Neural cell (in vitro differentiated cells): Measurements from ENCODE around the gene EXOC3L1. TPM values are rescaled to one million over a fixed set of nuclear protein-coding genes. Genes with fewer than 3 reads are reported as not detected.

ENCODE experiments used
- H2AFZ ChIP-seq: fragments of 200-600, 300-800 bp; sonication (generic), shearing (Covaris generic); 2 replicates; pipeline ENCODE4 v1.6.0; 2014; ENCODE audit warnings: low read depth, mild to moderate bottlenecking, antibody characterized with exemption, low read length, moderate library complexity
- H3F3A ChIP-seq: fragments of 200-600 bp; shearing (Covaris generic); 2 replicates; pipeline ENCODE4 v1.6.1; 2016; ENCODE audit warnings: mild to moderate bottlenecking, moderate library complexity, mixed read lengths, antibody characterized with exemption, low read length; ENCODE audit not compliant: insufficient read depth, poor library complexity, severe bottlenecking
- H3K27ac ChIP-seq: fragments of 200-600, 300-800 bp; sonication (generic), shearing (Covaris generic); 2 replicates; pipeline ENCODE4 v1.5.1; 2014; ENCODE audit warnings: mild to moderate bottlenecking, low read length, moderate library complexity
- H3K27me3 ChIP-seq: fragments of 300-800, 200-600 bp; sonication (generic), shearing (Covaris generic); 2 replicates; pipeline ENCODE4 v1.6.0; 2014; ENCODE audit warnings: mild to moderate bottlenecking, low read depth, low read length, moderate library complexity; ENCODE audit not compliant: insufficient read depth
- H3K36me3 ChIP-seq: fragments of 300-800, 200-600 bp; sonication (generic), shearing (Covaris generic); 2 replicates; pipeline ENCODE4 v1.5.1; 2014; ENCODE audit warnings: mild to moderate bottlenecking, antibody characterized with exemption, low read length, moderate library complexity; ENCODE audit not compliant: insufficient read depth
- H3K4me2 ChIP-seq: fragments of 300-800, 200-600 bp; sonication (generic), shearing (Covaris generic); 2 replicates; pipeline ENCODE4 v1.6.0; 2014; ENCODE audit warnings: mild to moderate bottlenecking, low read length
- H3K4me3 ChIP-seq: fragments of 300-800, 200-600 bp; sonication (generic), shearing (Covaris generic); 2 replicates; pipeline ENCODE4 v1.5.1; 2014; ENCODE audit warnings: mild to moderate bottlenecking, low read length, moderate library complexity
- H3K79me2 ChIP-seq: fragments of 200-600 bp; shearing (Covaris generic); replicated peaks from 2 replicates; pipeline ENCODE4 v1.6.0; 2014; ENCODE audit warnings: mild to moderate bottlenecking, low read length, moderate library complexity; ENCODE audit not compliant: insufficient read depth
- H3K9ac ChIP-seq: fragments of 300-800, 200-600 bp; sonication (generic), shearing (Covaris generic); 2 replicates; pipeline ENCODE4 v1.6.1; 2016; ENCODE audit warnings: mild to moderate bottlenecking, low read length, mixed read lengths
- H3K9me2 ChIP-seq: fragments of 200-600 bp; shearing (Covaris generic); 2 replicates; pipeline ENCODE4 v1.6.1; 2016; ENCODE audit warnings: mild to moderate bottlenecking, low read length, mixed read lengths; ENCODE audit not compliant: insufficient read depth
- H3K9me3 ChIP-seq: fragments of 200-600, 300-800 bp; sonication (generic), shearing (Covaris generic); 2 replicates; pipeline ENCODE4 v1.6.1; 2016; ENCODE audit warnings: mild to moderate bottlenecking, mixed run types, low read length, moderate library complexity, mixed read lengths
- H4K20me1 ChIP-seq: fragments of 200-600 bp; shearing (Covaris generic); 2 replicates; pipeline ENCODE4 v1.6.1; 2016; ENCODE audit warnings: mild to moderate bottlenecking, mixed run types; ENCODE audit not compliant: insufficient read depth
- EP300 ChIP-seq: fragments of 450-650 bp; conservative IDR thresholded peaks from 2 replicates; pipeline ENCODE4 v1.6.1; 2014; ENCODE audit warnings: antibody characterized with exemption, mild to moderate bottlenecking, moderate library complexity; ENCODE audit not compliant: poor library complexity, severe bottlenecking
- MXI1 ChIP-seq: fragments of 450-650 bp; conservative IDR thresholded peaks from 2 replicates; pipeline ENCODE4 v1.6.1; 2014; ENCODE audit warnings: antibody characterized with exemption, mild to moderate bottlenecking; ENCODE audit not compliant: poor library complexity, severe bottlenecking
- POLR2AphosphoS5 ChIP-seq: IDR thresholded peaks from 2 replicates; pipeline ENCODE4 v1.6.1; 2012
- RAD21 ChIP-seq: fragments of 450-650 bp; conservative IDR thresholded peaks from 2 replicates; pipeline ENCODE4 v1.6.1; 2014; ENCODE audit warnings: antibody characterized with exemption, mild to moderate bottlenecking, moderate library complexity
- SMC3 ChIP-seq: fragments of 450-650 bp; conservative IDR thresholded peaks from 2 replicates; pipeline ENCODE4 v1.6.1; 2014; ENCODE audit warnings: antibody characterized with exemption, mild to moderate bottlenecking, moderate library complexity; ENCODE audit not compliant: poor library complexity
- TAF1 ChIP-seq: IDR thresholded peaks from 2 replicates; pipeline ENCODE4 v1.6.1; 2012; ENCODE audit warnings: low read depth
- polyA plus RNA-seq: library from polyadenylated mRNA; depleted of rRNA; stranded (reverse); fragments of >200 nt; gene quantifications from 2 replicates; pipeline ENCODE4 v1.2.3, GENCODE V29; 2014
- TF ChIP-seq, protein P1 (sequence below): fragments of 450-650 bp; IDR thresholded peaks from 2 replicates; pipeline ENCODE4 v1.5.1; 2014; ENCODE audit warnings: antibody characterized with exemption, mild to moderate bottlenecking, moderate library complexity; ENCODE audit not compliant: poor library complexity, severe bottlenecking
- TF ChIP-seq, protein P2 (sequence below): IDR thresholded peaks from 2 replicates; pipeline ENCODE4 v1.6.1; 2012; ENCODE audit warnings: borderline replicate concordance

Gene EXOC3L1
- polyA plus RNA-seq, 1 donor from 2014 or later: 0.43 TPM

- H4K20me1 ChIP-seq: no peaks in the 10 kb centered on the region
- H3K9me3 ChIP-seq: no peaks in the 10 kb centered on the region
- no peak overlapping the region for H3K4me3 ChIP-seq
- H3K9ac ChIP-seq: no peak overlapping the region
- H3K4me2 ChIP-seq: no peak overlapping the region
- H2AFZ ChIP-seq: no peak overlapping the region
- no peaks in the 10 kb centered on the region for H3F3A ChIP-seq
- no peaks in the 10 kb centered on the region for H3K9me2 ChIP-seq
- H3K27ac ChIP-seq: no peak overlapping the region
- TF ChIP-seq EP300: no peak
- no peak for TF ChIP-seq MXI1
- no peak for TF ChIP-seq RAD21
- TF ChIP-seq SMC3: no peak
- H3K36me3 ChIP-seq: no peaks in the 10 kb centered on the region
- no peaks in the 10 kb centered on the region for H3K27me3 ChIP-seq
- H3K79me2 ChIP-seq: peaks cover 15% of the 10 kb centered on the region
Observed at GRCh38 chr16:67196881-67197280, 6.9 kb upstream of the EXOC3L1 start.

- Histone ChIP-seq H3K9me2 (no peaks in the 10 kb centered on the region), H3K27me3 (no peaks in the 10 kb centered on the region), H3K9me3 (no peaks in the 10 kb centered on the region), H4K20me1 (no peaks in the 10 kb centered on the region), H3K9ac (no peak overlapping the region), H3K36me3 (no peaks in the 10 kb centered on the region), H3F3A (no peaks in the 10 kb centered on the region), H3K27ac (no peak overlapping the region), H3K4me2 (no peak overlapping the region), H2AFZ (no peak overlapping the region), H3K79me2 (peaks cover 15% of the 10 kb centered on the region), H3K4me3 (no peak overlapping the region)
- TF ChIP-seq RAD21: no peak
- no peak for TF ChIP-seq POLR2AphosphoS5
- no peak for TF ChIP-seq EP300
- TF ChIP-seq TAF1: no peak
- TF ChIP-seq, protein P1, sequence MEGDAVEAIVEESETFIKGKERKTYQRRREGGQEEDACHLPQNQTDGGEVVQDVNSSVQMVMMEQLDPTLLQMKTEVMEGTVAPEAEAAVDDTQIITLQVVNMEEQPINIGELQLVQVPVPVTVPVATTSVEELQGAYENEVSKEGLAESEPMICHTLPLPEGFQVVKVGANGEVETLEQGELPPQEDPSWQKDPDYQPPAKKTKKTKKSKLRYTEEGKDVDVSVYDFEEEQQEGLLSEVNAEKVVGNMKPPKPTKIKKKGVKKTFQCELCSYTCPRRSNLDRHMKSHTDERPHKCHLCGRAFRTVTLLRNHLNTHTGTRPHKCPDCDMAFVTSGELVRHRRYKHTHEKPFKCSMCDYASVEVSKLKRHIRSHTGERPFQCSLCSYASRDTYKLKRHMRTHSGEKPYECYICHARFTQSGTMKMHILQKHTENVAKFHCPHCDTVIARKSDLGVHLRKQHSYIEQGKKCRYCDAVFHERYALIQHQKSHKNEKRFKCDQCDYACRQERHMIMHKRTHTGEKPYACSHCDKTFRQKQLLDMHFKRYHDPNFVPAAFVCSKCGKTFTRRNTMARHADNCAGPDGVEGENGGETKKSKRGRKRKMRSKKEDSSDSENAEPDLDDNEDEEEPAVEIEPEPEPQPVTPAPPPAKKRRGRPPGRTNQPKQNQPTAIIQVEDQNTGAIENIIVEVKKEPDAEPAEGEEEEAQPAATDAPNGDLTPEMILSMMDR: no peak
- TF ChIP-seq MXI1: no peak
- TF ChIP-seq, protein P2, sequence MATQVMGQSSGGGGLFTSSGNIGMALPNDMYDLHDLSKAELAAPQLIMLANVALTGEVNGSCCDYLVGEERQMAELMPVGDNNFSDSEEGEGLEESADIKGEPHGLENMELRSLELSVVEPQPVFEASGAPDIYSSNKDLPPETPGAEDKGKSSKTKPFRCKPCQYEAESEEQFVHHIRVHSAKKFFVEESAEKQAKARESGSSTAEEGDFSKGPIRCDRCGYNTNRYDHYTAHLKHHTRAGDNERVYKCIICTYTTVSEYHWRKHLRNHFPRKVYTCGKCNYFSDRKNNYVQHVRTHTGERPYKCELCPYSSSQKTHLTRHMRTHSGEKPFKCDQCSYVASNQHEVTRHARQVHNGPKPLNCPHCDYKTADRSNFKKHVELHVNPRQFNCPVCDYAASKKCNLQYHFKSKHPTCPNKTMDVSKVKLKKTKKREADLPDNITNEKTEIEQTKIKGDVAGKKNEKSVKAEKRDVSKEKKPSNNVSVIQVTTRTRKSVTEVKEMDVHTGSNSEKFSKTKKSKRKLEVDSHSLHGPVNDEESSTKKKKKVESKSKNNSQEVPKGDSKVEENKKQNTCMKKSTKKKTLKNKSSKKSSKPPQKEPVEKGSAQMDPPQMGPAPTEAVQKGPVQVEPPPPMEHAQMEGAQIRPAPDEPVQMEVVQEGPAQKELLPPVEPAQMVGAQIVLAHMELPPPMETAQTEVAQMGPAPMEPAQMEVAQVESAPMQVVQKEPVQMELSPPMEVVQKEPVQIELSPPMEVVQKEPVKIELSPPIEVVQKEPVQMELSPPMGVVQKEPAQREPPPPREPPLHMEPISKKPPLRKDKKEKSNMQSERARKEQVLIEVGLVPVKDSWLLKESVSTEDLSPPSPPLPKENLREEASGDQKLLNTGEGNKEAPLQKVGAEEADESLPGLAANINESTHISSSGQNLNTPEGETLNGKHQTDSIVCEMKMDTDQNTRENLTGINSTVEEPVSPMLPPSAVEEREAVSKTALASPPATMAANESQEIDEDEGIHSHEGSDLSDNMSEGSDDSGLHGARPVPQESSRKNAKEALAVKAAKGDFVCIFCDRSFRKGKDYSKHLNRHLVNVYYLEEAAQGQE: no peak
- no peak for TF ChIP-seq SMC3
Observed at GRCh38 chr16:67195676-67196075, 5.7 kb upstream of the EXOC3L1 start.

- Histone ChIP-seq H3K4me2 (no peak overlapping the region), H3K9me3 (no peaks in the 10 kb centered on the region), H3K27ac (no peak overlapping the region), H3K27me3 (no peaks in the 10 kb centered on the region), H3K4me3 (no peak overlapping the region), H2AFZ (no peak overlapping the region), H3K79me2 (peaks cover 15% of the 10 kb centered on the region), H3K36me3 (no peaks in the 10 kb centered on the region), H4K20me1 (no peaks in the 10 kb centered on the region), H3F3A (no peaks in the 10 kb centered on the region), H3K9ac (no peak overlapping the region), H3K9me2 (no peaks in the 10 kb centered on the region)
- TF ChIP-seq MXI1 (no peak), POLR2AphosphoS5 (no peak), TAF1 (no peak), SMC3 (no peak)
- TF ChIP-seq, protein P2: no peak
Observed at GRCh38 chr16:67194260-67194659, 4.3 kb upstream of the EXOC3L1 start.
